ENCODE measurements around the gene LHX3.

- TF ChIP-seq, protein P1, sequence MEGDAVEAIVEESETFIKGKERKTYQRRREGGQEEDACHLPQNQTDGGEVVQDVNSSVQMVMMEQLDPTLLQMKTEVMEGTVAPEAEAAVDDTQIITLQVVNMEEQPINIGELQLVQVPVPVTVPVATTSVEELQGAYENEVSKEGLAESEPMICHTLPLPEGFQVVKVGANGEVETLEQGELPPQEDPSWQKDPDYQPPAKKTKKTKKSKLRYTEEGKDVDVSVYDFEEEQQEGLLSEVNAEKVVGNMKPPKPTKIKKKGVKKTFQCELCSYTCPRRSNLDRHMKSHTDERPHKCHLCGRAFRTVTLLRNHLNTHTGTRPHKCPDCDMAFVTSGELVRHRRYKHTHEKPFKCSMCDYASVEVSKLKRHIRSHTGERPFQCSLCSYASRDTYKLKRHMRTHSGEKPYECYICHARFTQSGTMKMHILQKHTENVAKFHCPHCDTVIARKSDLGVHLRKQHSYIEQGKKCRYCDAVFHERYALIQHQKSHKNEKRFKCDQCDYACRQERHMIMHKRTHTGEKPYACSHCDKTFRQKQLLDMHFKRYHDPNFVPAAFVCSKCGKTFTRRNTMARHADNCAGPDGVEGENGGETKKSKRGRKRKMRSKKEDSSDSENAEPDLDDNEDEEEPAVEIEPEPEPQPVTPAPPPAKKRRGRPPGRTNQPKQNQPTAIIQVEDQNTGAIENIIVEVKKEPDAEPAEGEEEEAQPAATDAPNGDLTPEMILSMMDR (IDR thresholded peaks at IDR 0.05) = no peak
- TF ChIP-seq POLR2A (IDR thresholded peaks at IDR 0.05) = no peak
Observed at GRCh38 chr9:136207616-136208015, 2.7 kb upstream of the LHX3 start.

Data from uterus (tissue), 2 donors.